CD4-positive, CD25-positive, alpha-beta regulatory T cell (primary cell): ENCODE data around the gene GRID2. TPM values are rescaled to one million over a fixed set of nuclear protein-coding genes. Genes with fewer than 3 reads are reported as not detected.

Experiments used
- ATAC-seq, 2 donors: fragments of 150-1000 bp; cut with Tn5 transposase; one replicate each; pipeline ENCODE4 v1.10.0; 2021; ENCODE audit warnings: low read depth in 2 of 2, moderate number of reproducible peaks in 2 of 2, moderate library complexity in 1 of 2
- DNase-seq, 3 donors: peaks; one replicate each; pipeline versions ENCODE4 v3.0.0 to v3.0.0-alpha.2; 2012 to 2022; ENCODE audit warnings: mixed read lengths in 1 of 3
- H3K27ac ChIP-seq: one replicate; pipeline ENCODE4 v1.7.0; 2013; ENCODE audit warnings: mild to moderate bottlenecking, low read length; ENCODE audit not compliant: insufficient read depth, poor library complexity, severe bottlenecking
- H3K27me3 ChIP-seq: one replicate; pipeline ENCODE4 v1.7.0; 2013; ENCODE audit warnings: low read length; ENCODE audit not compliant: control insufficient read depth, insufficient read depth
- H3K36me3 ChIP-seq: one replicate; pipeline ENCODE4 v1.7.0; 2013; ENCODE audit warnings: mild to moderate bottlenecking, low read length, moderate library complexity; ENCODE audit not compliant: control insufficient read depth, insufficient read depth
- H3K4me1 ChIP-seq: 2 replicates; pipeline ENCODE4 v1.7.0; 2013; ENCODE audit warnings: mild to moderate bottlenecking, low read length; ENCODE audit not compliant: insufficient read depth, control insufficient read depth, poor library complexity, severe bottlenecking
- H3K4me3 ChIP-seq: one replicate; pipeline ENCODE4 v1.7.0; 2013; ENCODE audit warnings: low read depth, mild to moderate bottlenecking, low read length, moderate library complexity
- H3K9me3 ChIP-seq, 2 experiments: 1 replicate in 1 of 2; 2 replicates in 1 of 2; pipeline ENCODE4 v1.7.0; 2013; ENCODE audit warnings: low read length in 2 of 2, mild to moderate bottlenecking in 1 of 2, moderate library complexity in 1 of 2; ENCODE audit not compliant: control insufficient read depth in 2 of 2
- H3K27ac Mint-ChIP-seq, 3 donors: one replicate each; pipeline ENCODE4 v1.8.0; 2020 to 2022; ENCODE audit warnings: mild to moderate bottlenecking in 3 of 3, mixed read lengths in 3 of 3, moderate library complexity in 2 of 3
- H3K27me3 Mint-ChIP-seq: one replicate; pipeline ENCODE4 v1.8.0; 2022; ENCODE audit warnings: mild to moderate bottlenecking, mixed read lengths
- H3K36me3 Mint-ChIP-seq: one replicate; pipeline ENCODE4 v1.8.0; 2020; ENCODE audit warnings: mixed read lengths
- H3K4me1 Mint-ChIP-seq, 4 donors: one replicate each; pipeline ENCODE4 v1.8.0; 2020 to 2022; ENCODE audit warnings: mixed read lengths in 4 of 4, mild to moderate bottlenecking in 1 of 4
- H3K4me3 Mint-ChIP-seq, 4 donors: one replicate each; pipeline ENCODE4 v1.8.0; 2020 to 2022; ENCODE audit warnings: mild to moderate bottlenecking in 4 of 4, mixed read lengths in 4 of 4, moderate library complexity in 3 of 4
- H3K9me3 Mint-ChIP-seq, 7 donors: one replicate each; pipeline ENCODE4 v1.8.0; 2020 to 2022; ENCODE audit warnings: mixed read lengths in 7 of 7, mild to moderate bottlenecking in 3 of 7, moderate library complexity in 2 of 7
- polyA plus RNA-seq, 4 donors: library from polyadenylated mRNA; unstranded; fragments of 300-500 nt; fragmentation: Illumina TruSeq; gene quantifications; one replicate each; pipeline ENCODE4 v1.2.3, GENCODE V29; 2021
- total RNA-seq: library from RNA; stranded (reverse); gene quantifications from one replicate; pipeline ENCODE4 v1.2.3, GENCODE V29; 2022

Gene GRID2
- total and polyA plus RNA-seq, 5 donors from 2014 or later, result not detected

- H3K36me3 ChIP-seq, result no peaks in the 10 kb centered on the region
- H3K4me3 ChIP-seq, result no peak overlapping the region
- no peak for DNase-seq
- no peaks in the 10 kb centered on the region for H3K27me3 Mint-ChIP-seq
- H3K4me1 Mint-ChIP-seq, result no peaks in the 10 kb centered on the region
- no peak overlapping the region for H3K27ac ChIP-seq
- H3K4me1 ChIP-seq, result no peaks in the 10 kb centered on the region
- no peaks in the 10 kb centered on the region for H3K27me3 ChIP-seq
- no peak for ATAC-seq
- peaks cover 0 to 7% (median 3%) of the 10 kb centered on the region in 7 donors for H3K9me3 Mint-ChIP-seq
- H3K4me3 Mint-ChIP-seq, result no peak overlapping the region
- H3K36me3 Mint-ChIP-seq, result no peaks in the 10 kb centered on the region
- H3K9me3 ChIP-seq, result no peaks in the 10 kb centered on the region
- no peak overlapping the region for H3K27ac Mint-ChIP-seq
Measured at GRCh38 chr4:92872604-92873003, 568.8 kb downstream of the GRID2 start.

- no peaks in the 10 kb centered on the region for H3K36me3 ChIP-seq
- H3K27ac ChIP-seq, result no peak overlapping the region
- no peak overlapping the region for H3K27ac Mint-ChIP-seq
- no peaks in the 10 kb centered on the region for H3K27me3 Mint-ChIP-seq
- no peak for ATAC-seq
- no peaks in the 10 kb centered on the region for H3K27me3 ChIP-seq
- no peak for DNase-seq
- H3K36me3 Mint-ChIP-seq, result no peaks in the 10 kb centered on the region
- peaks cover 0 to 6% (median 4%) of the 10 kb centered on the region in 7 donors for H3K9me3 Mint-ChIP-seq
- H3K4me1 ChIP-seq, result no peaks in the 10 kb centered on the region
- no peak overlapping the region for H3K4me3 Mint-ChIP-seq
- H3K4me1 Mint-ChIP-seq, result no peaks in the 10 kb centered on the region
- no peak overlapping the region for H3K4me3 ChIP-seq
- H3K9me3 ChIP-seq, result no peaks in the 10 kb centered on the region
Measured at GRCh38 chr4:92885632-92886031, 581.9 kb downstream of the GRID2 start.

GRCh38 chr4:92952426-92952825 lies 648.7 kb downstream of the GRID2 start:
- H3K27ac ChIP-seq, result no peak overlapping the region
- Mint-ChIP-seq H3K4me1 (no peaks in the 10 kb centered on the region), H3K27me3 (no peaks in the 10 kb centered on the region), H3K4me3 (no peak overlapping the region), H3K27ac (no peak overlapping the region), H3K36me3 (no peaks in the 10 kb centered on the region), H3K9me3 (peaks cover 2 to 28% (median 5%) of the 10 kb centered on the region in 7 donors)
- no peaks in the 10 kb centered on the region for H3K27me3 ChIP-seq
- ATAC-seq, result no peak
- no peaks in the 10 kb centered on the region for H3K4me1 ChIP-seq
- H3K36me3 ChIP-seq, result no peaks in the 10 kb centered on the region
- no peak overlapping the region for H3K4me3 ChIP-seq
- no peaks in the 10 kb centered on the region for H3K9me3 ChIP-seq
- DNase-seq, result no peak

- no peaks in the 10 kb centered on the region for H3K4me1 ChIP-seq
- no peak for ATAC-seq
- no peaks in the 10 kb centered on the region for H3K9me3 ChIP-seq
- no peak overlapping the region for H3K27ac ChIP-seq
- DNase-seq, result no peak
- H3K36me3 ChIP-seq, result no peaks in the 10 kb centered on the region
- Mint-ChIP-seq H3K4me3 (no peak overlapping the region), H3K27me3 (no peaks in the 10 kb centered on the region), H3K4me1 (no peaks in the 10 kb centered on the region), H3K36me3 (no peaks in the 10 kb centered on the region), H3K27ac (no peak overlapping the region), H3K9me3 (peaks cover 2 to 28% (median 5%) of the 10 kb centered on the region in 7 donors)
- no peak overlapping the region for H3K4me3 ChIP-seq
- H3K27me3 ChIP-seq, result no peaks in the 10 kb centered on the region
Measured at GRCh38 chr4:92952897-92953296, 649.1 kb downstream of the GRID2 start.

GRCh38 chr4:92953462-92953861 lies 649.7 kb downstream of the GRID2 start:
- no peaks in the 10 kb centered on the region for H3K36me3 Mint-ChIP-seq
- no peak overlapping the region for H3K27ac Mint-ChIP-seq
- no peak for ATAC-seq
- no peaks in the 10 kb centered on the region for H3K27me3 Mint-ChIP-seq
- H3K9me3 Mint-ChIP-seq, result peaks cover 2 to 28% (median 5%) of the 10 kb centered on the region in 7 donors
- H3K4me1 Mint-ChIP-seq, result no peaks in the 10 kb centered on the region
- Histone ChIP-seq H3K4me3 (no peak overlapping the region), H3K9me3 (no peaks in the 10 kb centered on the region), H3K36me3 (no peaks in the 10 kb centered on the region), H3K27me3 (no peaks in the 10 kb centered on the region), H3K27ac (no peak overlapping the region), H3K4me1 (no peaks in the 10 kb centered on the region)
- no peak overlapping the region for H3K4me3 Mint-ChIP-seq
- DNase-seq, result no peak

GRCh38 chr4:92961881-92962280 lies 658.1 kb downstream of the GRID2 start:
- H3K4me1 Mint-ChIP-seq, result no peaks in the 10 kb centered on the region
- Histone ChIP-seq H3K4me3 (no peak overlapping the region), H3K4me1 (no peaks in the 10 kb centered on the region), H3K36me3 (no peaks in the 10 kb centered on the region), H3K27ac (no peak overlapping the region), H3K9me3 (no peaks in the 10 kb centered on the region), H3K27me3 (no peaks in the 10 kb centered on the region)
- no peak overlapping the region for H3K27ac Mint-ChIP-seq
- peaks cover 1 to 24% (median 6%) of the 10 kb centered on the region in 7 donors for H3K9me3 Mint-ChIP-seq
- H3K36me3 Mint-ChIP-seq, result no peaks in the 10 kb centered on the region
- ATAC-seq (no peak), DNase-seq (no peak)
- no peaks in the 10 kb centered on the region for H3K27me3 Mint-ChIP-seq
- no peak overlapping the region for H3K4me3 Mint-ChIP-seq

- Mint-ChIP-seq H3K9me3 (peaks cover 0 to 18% (median 5%) of the 10 kb centered on the region in 7 donors), H3K27ac (no peak overlapping the region), H3K36me3 (no peaks in the 10 kb centered on the region), H3K4me3 (no peak overlapping the region), H3K4me1 (no peaks in the 10 kb centered on the region), H3K27me3 (no peaks in the 10 kb centered on the region)
- no peaks in the 10 kb centered on the region for H3K27me3 ChIP-seq
- no peaks in the 10 kb centered on the region for H3K36me3 ChIP-seq
- ATAC-seq, result no peak
- DNase-seq, result no peak
- H3K27ac ChIP-seq, result no peak overlapping the region
- H3K4me1 ChIP-seq, result no peaks in the 10 kb centered on the region
- H3K9me3 ChIP-seq, result no peaks in the 10 kb centered on the region
- no peak overlapping the region for H3K4me3 ChIP-seq
Measured at GRCh38 chr4:92962831-92963230, 659.1 kb downstream of the GRID2 start.

GRCh38 chr4:92968556-92968955 lies 664.8 kb downstream of the GRID2 start:
- no peaks in the 10 kb centered on the region for H3K4me1 Mint-ChIP-seq
- no peaks in the 10 kb centered on the region for H3K36me3 ChIP-seq
- H3K4me3 Mint-ChIP-seq, result no peak overlapping the region
- no peak overlapping the region for H3K27ac ChIP-seq
- peaks cover 3 to 7% (median 4%) of the 10 kb centered on the region in 7 donors for H3K9me3 Mint-ChIP-seq
- H3K4me1 ChIP-seq, result no peaks in the 10 kb centered on the region
- ATAC-seq, result no peak
- no peaks in the 10 kb centered on the region for H3K27me3 Mint-ChIP-seq
- H3K9me3 ChIP-seq, result no peaks in the 10 kb centered on the region
- DNase-seq, result no peak
- no peak overlapping the region for H3K4me3 ChIP-seq
- H3K27me3 ChIP-seq, result no peaks in the 10 kb centered on the region
- H3K27ac Mint-ChIP-seq, result no peak overlapping the region
- no peaks in the 10 kb centered on the region for H3K36me3 Mint-ChIP-seq
